ENCODE measurements around the gene CFAP53.

The CFAP53 gene

DNA sequence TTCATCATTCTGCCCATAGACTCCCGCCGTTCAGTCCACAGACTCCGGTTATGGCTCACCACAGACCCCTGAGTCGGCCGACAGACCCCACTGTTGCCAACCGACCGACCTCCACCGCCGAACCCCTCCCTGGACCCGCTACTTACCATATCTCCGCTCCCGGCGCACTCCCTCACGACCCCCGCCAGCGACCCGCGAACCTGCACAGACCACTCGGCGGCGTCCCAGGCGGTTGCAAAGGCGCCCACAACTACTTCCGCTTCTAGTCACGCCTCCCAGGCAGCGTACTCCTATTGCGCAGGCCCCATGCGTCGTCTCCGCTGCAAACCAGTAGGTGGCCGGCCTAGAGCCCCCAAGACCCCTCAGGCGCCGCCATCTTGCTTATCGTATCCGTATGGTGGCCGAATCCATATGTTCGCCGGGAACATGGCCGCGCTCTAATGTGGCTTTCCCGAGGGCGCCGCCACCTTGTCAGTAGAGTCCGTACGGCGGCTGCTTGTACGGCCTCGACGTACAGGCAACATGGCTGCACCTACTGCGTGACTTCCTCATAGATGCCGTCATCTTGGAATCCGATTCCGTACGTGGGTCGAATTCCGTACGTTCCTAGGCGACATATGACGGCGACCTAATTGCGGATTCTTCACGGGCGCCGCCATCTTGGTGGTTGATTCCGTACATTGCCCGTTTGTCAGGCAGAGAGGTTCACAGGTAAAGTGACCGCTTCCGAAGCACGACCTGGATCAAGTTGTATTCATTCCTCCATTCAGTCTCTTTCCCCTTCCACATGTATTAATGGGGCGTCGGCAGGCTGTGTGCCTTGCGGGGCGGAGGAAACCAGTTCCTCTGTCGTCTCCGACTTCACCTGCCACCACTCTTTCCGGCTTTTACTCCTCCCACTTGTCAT is 21.4 kb upstream of the CFAP53 start, which contains the start of gene CXXC1:
TSS of gene CXXC1 (minus strand) at position 252 of the 907 bp plus-strand sequence. CDS start at position 149, 103 bp downstream.
- DNase-seq: peak; percentile 97

- DNase-seq: no peak
Measured at GRCh38 chr18:50287028-50287440, 20.7 kb upstream of the CFAP53 start.

GRCh38 chr18:50286391-50287027 is 20.2 kb upstream of the CFAP53 start:
- no peak for DNase-seq

DNA sequence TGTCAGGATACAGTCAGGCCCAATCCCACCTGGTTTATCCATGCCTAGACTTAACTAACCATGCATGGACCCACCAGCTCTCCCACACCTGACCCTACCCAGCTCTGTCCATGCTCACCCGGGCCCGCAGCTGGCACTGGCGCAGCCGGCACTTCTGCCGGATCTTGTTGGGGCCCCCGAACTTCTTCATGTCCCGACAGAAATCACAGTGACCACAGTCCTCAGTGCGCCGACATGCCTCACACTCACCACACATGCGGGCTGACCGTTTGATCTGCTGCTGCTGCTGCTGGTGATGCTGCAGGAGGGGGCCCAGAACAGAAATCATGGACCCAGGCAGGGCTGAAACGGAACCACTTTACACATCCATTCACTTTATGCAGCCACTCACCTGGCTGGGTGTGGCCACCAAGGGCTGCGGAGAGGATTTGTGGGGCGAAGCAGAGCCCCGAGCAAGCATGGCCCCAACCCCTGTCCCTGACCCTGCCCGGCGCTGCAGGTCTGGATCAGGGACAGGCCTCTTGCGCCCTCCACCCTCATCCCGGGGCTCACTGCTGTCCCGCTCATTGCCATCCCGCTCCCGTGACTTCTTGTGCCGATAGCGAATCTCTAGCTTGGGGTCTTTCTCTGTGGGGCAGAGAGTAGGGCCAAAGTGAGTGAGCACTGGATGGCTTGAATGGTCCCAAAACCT is 19.5 kb upstream of the CFAP53 start:
- no peak for DNase-seq

DNA sequence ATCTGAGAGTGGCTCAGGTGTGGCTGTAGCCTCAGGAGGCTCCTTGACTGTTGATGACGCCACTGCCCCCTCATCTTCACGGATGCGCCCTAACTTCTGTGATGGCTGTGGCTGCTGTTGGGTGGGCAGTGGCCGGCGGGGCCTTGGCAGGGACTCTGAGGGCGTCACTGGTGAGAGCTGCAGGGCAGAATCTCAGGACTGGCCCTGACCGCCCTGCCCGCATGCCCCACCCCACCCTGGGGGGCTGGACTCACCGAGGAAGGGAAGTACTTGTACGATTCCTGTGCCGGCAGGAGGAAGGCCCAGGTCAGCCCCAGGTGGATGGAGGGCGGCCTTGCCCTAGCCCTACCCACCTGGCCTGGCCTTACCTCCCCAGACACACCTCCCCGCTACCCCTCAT is 18.8 kb upstream of the CFAP53 start:
- DNase-seq: no peak

DNA sequence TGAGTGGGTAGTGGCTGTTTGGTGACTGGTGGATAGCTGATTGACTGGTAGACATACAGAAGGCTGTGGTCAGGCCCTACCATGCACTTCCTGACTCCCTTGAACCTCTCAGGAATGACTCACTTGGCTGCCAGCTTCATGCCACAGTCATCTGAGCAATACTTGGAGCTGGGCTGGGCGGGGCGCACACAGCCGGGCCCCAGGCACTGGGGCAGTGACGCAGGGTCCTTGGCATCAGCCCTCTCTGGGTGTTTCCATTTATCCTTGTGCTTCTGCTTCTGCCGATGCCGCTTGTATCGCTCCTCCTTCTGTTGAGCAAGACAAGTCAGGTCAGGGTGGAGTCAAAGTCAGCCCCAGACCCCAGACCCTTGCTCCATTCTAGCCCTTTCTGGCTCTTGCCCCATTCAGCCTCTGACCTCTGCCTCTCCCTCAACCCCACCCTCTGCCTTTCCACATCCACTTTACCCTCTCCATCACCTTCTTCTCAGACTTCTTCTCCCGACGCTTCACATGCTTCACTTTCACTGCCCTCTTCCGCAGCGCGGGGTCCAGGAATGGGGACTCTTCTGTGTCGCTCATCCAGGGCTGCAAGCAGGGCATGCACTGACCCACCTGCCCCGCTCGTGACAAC is 18.1 kb upstream of the CFAP53 start:
- DNase-seq: no peak

- no peak for DNase-seq
Measured at GRCh38 chr18:50283469-50284209, 17.3 kb upstream of the CFAP53 start.

GRCh38 chr18:50282521-50283335 is 16.4 kb upstream of the CFAP53 start:
- no peak for DNase-seq

DNA sequence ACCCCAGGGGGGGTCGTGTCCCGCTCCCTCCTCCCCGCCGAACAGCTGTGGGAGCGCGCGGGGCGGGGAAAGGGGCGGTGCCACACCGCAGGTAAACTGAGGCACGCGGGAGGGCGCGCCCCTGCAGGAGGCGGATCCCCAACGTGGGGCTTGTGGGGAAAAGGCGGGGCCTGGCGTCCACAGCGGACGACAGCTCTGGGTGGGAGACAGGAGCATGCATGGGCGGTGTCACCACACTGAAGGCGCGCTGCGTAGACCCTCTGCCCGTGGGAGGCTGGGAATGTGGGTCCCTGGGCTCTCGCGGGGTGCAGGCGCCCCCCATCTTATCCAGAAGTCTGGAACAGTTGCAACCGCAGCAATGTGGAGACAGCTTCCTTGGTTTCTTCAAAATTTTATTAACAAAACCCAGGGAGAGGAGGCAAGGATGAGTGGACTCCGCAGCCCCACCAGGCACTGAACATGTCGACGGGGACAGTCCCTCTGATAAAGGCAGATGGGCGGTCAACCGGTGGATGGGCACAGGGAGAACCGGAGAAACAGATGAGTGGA is 15.8 kb upstream of the CFAP53 start:
- DNase-seq: no peak

DNA sequence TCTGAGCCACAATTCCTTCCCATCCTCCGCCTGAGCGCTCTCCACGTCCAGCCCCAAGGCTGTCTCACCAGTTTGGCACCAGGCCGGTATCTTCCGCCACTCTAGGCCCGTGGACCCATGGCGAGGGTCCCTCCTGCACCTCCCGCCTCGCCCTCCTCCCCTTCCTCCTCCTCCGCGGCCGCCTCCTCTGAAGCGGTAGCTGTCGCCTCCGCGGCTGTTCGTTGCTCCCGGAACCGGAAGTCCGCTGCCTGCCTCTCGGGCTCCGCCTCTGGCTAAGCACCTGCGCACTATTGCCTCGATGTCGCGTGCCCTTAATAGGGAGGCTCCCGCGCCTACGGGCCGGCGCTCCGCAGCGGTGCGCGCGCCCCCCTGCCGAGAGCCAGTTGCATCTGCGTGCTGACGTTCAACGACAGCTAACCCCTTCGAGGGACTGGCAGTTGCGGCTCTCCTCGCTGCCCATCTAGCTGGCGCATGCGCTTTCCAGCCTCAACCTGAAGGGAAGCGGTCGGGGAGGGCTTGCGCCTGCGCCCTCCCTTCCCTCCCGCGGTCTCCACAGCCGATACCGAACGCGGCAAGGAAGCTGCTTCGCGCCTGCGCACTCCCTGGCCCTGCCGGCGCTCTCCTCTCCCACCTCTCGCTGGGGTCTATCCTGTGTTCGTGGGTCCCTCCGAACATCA is 15.1 kb upstream of the CFAP53 start, which contains the start of gene MBD1:
TSS of gene MBD1 (minus strand) at position 229 of the 677 bp plus-strand sequence. CDS start 1,531 bp downstream, outside the sequence.
- peak; percentile 95 for DNase-seq

DNA sequence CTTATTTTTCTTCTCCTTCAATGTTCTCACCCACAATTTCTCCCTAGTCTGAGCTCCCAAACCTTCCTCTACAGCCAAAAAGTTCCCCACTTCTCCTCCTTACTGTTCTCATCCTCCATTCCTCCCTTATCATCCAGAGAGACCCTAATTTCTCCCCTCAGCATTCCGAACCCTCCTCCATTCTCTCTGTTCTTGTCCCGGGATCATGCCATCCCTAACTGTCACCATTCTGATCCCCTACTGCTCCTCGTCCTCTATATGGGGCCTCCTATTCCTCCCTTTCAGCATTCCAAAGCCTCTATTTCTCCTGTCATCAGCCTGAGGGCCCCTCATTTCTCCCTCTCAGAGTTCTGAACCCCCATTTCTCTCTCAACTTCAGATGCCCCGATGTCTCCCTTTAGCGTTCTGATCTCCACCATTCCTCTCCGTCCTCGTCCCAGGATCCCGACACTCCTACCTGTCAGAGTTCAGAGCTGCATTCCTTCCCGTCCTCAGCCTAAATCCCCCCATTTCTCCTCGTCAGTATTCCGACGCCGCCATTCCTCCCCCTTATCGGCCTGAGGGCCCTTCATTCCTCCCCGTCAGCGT is 14.5 kb upstream of the CFAP53 start:
- DNase-seq: no peak

GRCh38 chr18:50279752-50280151 is 13.5 kb upstream of the CFAP53 start:
- no peak for DNase-seq

DNA sequence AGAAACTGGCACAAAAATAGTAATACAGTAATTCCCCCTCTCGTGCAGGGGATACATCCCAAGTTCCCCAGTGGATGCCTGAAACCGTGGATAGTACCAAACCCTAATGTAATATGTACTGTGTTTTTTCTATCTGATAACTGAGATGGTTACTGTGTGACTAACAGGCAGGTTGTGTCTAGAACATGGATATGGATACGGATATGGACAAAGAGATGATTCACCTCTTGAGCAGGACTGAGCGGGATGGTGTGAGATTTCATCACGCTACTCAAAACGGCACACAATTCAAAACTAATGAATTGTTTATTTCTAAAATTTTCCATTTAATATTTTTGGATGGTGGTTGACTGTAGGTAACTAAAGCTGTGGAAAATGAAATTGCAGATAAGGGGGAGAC is 11.6 kb upstream of the CFAP53 start:
- DNase-seq: no peak

GRCh38 chr18:50276452-50276851 is 10.2 kb upstream of the CFAP53 start:
- DNase-seq: no peak

GRCh38 chr18:50275503-50276036 is 9.3 kb upstream of the CFAP53 start:
- no peak for DNase-seq

GRCh38 chr18:50274941-50275340 is 8.6 kb upstream of the CFAP53 start:
- no peak for DNase-seq

DNA sequence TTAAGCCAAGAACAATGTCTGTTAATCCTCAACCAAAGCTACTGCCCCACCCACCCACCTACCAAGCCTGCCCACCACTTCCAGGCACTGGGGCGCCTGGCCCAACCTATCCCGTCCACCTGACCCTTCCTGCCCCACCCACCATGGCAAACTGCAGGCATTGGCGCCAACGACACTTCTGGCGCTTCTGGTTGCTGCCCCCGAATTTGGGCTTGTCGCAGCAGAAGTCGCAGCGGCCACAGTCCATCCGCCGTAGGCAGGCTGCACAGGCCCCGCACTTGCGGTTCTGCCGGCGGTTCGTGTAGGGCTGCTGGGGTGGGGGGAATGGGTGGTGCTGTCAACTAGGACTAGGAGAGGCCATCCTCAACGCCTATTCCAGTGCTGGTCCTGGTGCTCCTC is 7.7 kb upstream of the CFAP53 start:
- DNase-seq: no peak

- DNase-seq: no peak
Measured at GRCh38 chr18:50273203-50274043, 7.1 kb upstream of the CFAP53 start.

DNA sequence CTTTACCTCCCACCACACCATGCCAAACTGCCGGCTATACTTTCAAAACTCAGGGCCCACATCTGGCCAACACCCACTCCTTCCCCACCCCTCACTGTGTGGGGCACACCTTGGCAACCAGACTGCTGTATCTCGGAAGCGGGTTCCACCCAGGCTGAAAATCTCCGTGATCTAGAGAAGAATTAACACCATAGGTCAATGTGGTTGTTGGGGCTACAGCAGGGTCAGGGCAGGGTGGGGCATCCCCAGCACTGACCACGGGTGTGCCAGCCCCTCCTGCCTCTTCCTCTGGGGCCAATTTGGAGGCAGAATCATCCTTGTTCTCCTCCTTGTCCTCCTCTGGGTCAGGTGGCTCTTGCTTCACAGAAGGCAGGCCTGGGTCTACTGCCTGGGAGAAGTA is 6.3 kb upstream of the CFAP53 start:
- no peak for DNase-seq

Data from activated gamma-delta T cell treated with Interleukin-2 at 50 U/mL for 16 hours (primary cell).